Measurements from ENCODE around the gene D2HGDH.

- TF ChIP-seq YY1 (IDR thresholded peaks at IDR 0.05; ENCODE audit: low read depth, low read length) (no peak), KDM1A (IDR thresholded peaks at IDR 0.05; ENCODE audit: borderline replicate concordance, low read length) (no peak), CTCF (IDR thresholded peaks at IDR 0.05; ENCODE audit: control extremely low read depth in 1 of 3, insufficient read depth in 1 of 3, low read depth in 1 of 3, low read length in 3 of 3) (no peak), RXRA (IDR thresholded peaks at IDR 0.05; ENCODE audit: insufficient read depth, low read depth, low read length) (no peak), CHD2 (IDR thresholded peaks at IDR 0.05; ENCODE audit: low read length) (no peak), EZH2 (IDR thresholded peaks at IDR 0.05; ENCODE audit: low read depth, low read length, severe bottlenecking) (no peak), GABPA (IDR thresholded peaks at IDR 0.05; ENCODE audit: borderline replicate concordance, insufficient read depth, low read length) (no peak), TBP (IDR thresholded peaks at IDR 0.05; ENCODE audit: low read depth, low read length) (no peak), POLR2A (IDR thresholded peaks at IDR 0.05; ENCODE audit: control extremely low read depth in 1 of 2, low read depth in 2 of 2, low read length in 2 of 2) (no peak), POLR2AphosphoS5 (IDR thresholded peaks at IDR 0.05; ENCODE audit: low read depth, low read length) (no peak), SP1 (IDR thresholded peaks at IDR 0.05; ENCODE audit: low read depth, low read length) (no peak), CHD7 (IDR thresholded peaks at IDR 0.05; ENCODE audit: insufficient replicate concordance, low read length) (no peak)
- TF ChIP-seq, protein P1, sequence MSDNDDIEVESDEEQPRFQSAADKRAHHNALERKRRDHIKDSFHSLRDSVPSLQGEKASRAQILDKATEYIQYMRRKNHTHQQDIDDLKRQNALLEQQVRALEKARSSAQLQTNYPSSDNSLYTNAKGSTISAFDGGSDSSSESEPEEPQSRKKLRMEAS (IDR thresholded peaks at IDR 0.05): no peak
These were observed 82.8 kb downstream of the D2HGDH start for GRCh38 chr2:241817126-241817820.
